GM19025 (cell line): ENCODE results near the gene NOL12.
A peak's percentile ranks its signal among the peaks of the same experiment; 100 is the strongest.

Experiments used
- ATAC-seq: cut with Tn5 transposase; IDR thresholded peaks from one replicate; pipeline ENCODE4 v1.9.1; 2021; ENCODE audit warnings: mild to moderate bottlenecking, low read depth, moderate library complexity; ENCODE audit not compliant: unreplicated experiment

Gene NOL12

GRCh38 chr22:37659066-37659896 is 26.9 kb upstream of the NOL12 start:
- peak; percentile 11 for ATAC-seq

- no peak for ATAC-seq
Observed at GRCh38 chr22:37659897-37660708, 26.0 kb upstream of the NOL12 start.

- ATAC-seq: no peak
Observed at GRCh38 chr22:37660709-37661045, 25.5 kb upstream of the NOL12 start.

- ATAC-seq: no peak
Observed at GRCh38 chr22:37661160-37661924, 24.8 kb upstream of the NOL12 start.

GRCh38 chr22:37662039-37662438 is 24.1 kb upstream of the NOL12 start:
- ATAC-seq: no peak

GRCh38 chr22:37663521-37664140 is 22.5 kb upstream of the NOL12 start:
- no peak for ATAC-seq

- no peak for ATAC-seq
Observed at GRCh38 chr22:37664249-37665101, 21.7 kb upstream of the NOL12 start.

GRCh38 chr22:37665487-37665886 is 20.7 kb upstream of the NOL12 start:
- ATAC-seq: no peak

GRCh38 chr22:37669586-37669985 is 16.6 kb upstream of the NOL12 start:
- ATAC-seq: no peak

GRCh38 chr22:37672206-37672919 is 13.8 kb upstream of the NOL12 start:
- no peak for ATAC-seq

GRCh38 chr22:37672920-37673455 is 13.2 kb upstream of the NOL12 start:
- no peak for ATAC-seq

GRCh38 chr22:37674248-37674647 is 11.9 kb upstream of the NOL12 start:
- no peak for ATAC-seq

- ATAC-seq: peak; percentile 52
Observed at GRCh38 chr22:37674951-37675929, 10.9 kb upstream of the NOL12 start, which contains the start of gene LGALS1. Gene LGALS1 (plus strand): TSS chr22:37675636. CDS start chr22:37675703, 67 bp downstream.

- no peak for ATAC-seq
Observed at GRCh38 chr22:37675930-37676735, 10.0 kb upstream of the NOL12 start.

- ATAC-seq: peak; percentile 55
Observed at GRCh38 chr22:37676736-37677492, 9.2 kb upstream of the NOL12 start.

- peak; percentile 2 for ATAC-seq
Observed at GRCh38 chr22:37677493-37677974, 8.6 kb upstream of the NOL12 start.
